Iris pigment epithelial cell (primary cell): ENCODE measurements around the gene BOLA3.
A peak's percentile ranks its signal among the peaks of the same experiment; 100 is the strongest.
"Not testable (repeated sequence)": the region's sequence is repeated elsewhere in the genome, so short reads cannot be mapped to it uniquely, and the experiment has no call there.

Source experiments
- DNase-seq: peaks from one replicate; pipeline ENCODE4 v3.0.0-alpha.2; 2011; ENCODE audit warnings: low read depth

The BOLA3 gene

GRCh38 chr2:74101574-74102300 lies 46.0 kb downstream of the BOLA3 start:
- DNase-seq, result no peak

DNA sequence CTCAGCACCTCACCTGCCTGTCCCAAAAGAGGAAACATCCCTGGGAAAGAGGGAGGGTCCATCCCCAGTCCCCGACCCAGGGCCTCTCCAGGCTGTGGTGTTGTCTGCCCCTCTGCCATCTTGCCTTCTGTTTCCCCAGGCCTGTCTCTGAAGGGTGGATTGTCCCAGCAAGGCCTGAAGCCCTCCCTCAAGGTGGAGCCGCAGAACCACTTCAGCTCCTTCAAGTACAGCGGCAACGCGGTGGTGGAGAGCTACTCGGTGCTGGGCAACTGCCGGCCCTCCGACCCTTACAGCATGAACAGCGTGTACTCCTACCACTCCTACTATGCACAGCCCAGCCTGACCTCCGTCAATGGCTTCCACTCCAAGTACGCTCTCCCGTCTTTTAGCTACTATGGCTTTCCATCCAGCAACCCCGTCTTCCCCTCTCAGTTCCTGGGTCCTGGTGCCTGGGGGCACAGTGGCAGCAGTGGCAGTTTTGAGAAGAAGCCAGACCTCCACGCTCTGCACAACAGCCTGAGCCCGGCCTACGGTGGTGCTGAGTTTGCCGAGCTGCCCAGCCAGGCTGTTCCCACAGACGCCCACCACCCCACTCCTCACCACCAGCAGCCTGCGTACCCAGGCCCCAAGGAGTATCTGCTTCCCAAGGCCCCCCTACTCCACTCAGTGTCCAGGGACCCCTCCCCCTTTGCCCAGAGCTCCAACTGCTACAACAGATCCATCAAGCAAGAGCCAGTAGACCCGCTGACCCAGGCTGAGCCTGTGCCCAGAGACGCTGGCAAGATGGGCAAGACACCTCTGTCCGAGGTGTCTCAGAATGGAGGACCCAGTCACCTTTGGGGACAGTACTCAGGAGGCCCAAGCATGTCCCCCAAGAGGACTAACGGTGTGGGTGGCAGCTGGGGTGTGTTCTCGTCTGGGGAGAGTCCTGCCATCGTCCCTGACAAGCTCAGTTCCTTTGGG lies 47.2 kb downstream of the BOLA3 start:
- DNase-seq, result no peak

GRCh38 chr2:74099835-74100234 lies 47.9 kb downstream of the BOLA3 start:
- no peak for DNase-seq

- no peak for DNase-seq
Observed at GRCh38 chr2:74099271-74099670, 48.4 kb downstream of the BOLA3 start.

DNA sequence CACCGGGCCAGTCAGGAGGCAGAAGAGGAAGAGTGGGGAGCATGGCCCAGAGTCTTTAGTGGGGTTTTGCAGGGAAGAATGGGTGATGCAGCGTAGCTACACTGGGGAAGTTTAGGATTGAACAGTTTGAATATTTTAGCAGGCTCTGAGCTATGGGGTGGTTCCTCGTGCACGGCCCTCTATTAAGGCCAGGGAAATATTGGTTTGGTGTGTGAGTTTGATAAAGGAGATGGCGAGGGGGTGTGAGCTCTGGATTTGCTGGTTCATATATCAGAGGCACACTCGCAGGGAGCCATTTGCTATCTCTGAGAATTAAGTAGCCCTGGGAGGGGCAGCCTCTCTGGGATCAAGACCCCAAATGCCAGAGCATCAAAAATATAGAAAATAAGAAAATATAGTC lies 50.1 kb downstream of the BOLA3 start:
- DNase-seq, result no peak

DNA sequence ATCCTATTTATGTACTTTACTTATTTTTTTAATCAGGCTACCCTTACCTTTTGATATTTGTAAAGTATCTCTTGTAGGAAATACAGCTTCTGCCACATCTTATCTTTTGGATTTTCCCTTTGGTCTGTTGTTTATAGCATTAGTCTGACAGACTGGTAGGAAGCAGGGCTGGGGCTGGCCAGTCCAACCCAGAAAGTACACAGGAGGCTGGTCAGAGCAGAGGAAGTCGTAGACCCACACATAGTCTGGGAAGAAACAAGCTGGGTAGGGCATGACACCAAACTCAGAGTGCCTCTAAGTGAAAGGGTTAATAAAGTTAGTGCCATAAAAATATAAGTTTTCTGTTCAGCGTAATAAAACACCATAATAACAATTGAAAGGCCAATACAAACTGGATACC lies 51.7 kb downstream of the BOLA3 start:
- no peak for DNase-seq

- DNase-seq, result no peak
Observed at GRCh38 chr2:74095632-74096031, 52.1 kb downstream of the BOLA3 start.

GRCh38 chr2:74094291-74094690 lies 53.4 kb downstream of the BOLA3 start:
- DNase-seq, result no peak

DNA sequence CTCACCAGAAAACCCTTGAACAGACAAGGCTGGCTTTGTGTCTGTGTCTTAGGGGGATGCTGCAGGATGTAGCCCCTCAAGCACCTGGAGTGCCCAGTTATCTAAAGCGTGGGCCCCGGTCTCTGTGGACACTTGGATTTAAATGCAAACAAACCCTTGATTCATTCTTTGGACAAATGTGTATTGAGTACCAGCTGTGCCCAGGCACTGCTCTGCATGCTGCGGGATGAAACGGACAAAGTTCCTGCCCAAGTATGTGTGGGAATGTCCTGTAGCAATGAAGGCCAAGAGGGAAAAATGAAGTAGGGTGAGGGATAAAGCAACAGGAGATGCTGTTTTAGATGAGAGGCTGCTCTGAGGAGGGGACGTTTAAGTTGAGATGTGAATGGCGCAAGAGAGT lies 53.9 kb downstream of the BOLA3 start:
- DNase-seq, result no peak

DNA sequence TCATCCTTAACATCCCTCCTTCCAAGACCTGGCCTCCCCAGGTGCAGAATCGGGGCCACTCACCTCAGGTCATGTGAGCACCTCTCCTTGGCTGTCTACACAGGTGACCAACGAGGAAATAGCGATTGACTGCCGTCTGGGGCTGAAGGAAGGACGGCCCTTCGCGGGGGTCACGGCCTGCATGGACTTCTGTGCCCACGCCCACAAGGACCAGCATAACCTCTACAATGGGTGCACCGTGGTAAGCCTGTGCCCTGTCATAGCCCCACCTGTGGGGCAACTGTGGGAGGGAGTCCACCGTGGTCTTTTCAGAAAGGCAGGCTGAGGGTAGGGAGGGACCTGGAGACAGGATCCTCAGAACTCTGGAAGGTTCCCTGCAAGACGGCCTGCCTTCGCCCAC lies 54.3 kb downstream of the BOLA3 start:
- DNase-seq, result no peak

- peak; percentile 33 for DNase-seq
Observed at GRCh38 chr2:74092275-74092674, 55.4 kb downstream of the BOLA3 start.

DNA sequence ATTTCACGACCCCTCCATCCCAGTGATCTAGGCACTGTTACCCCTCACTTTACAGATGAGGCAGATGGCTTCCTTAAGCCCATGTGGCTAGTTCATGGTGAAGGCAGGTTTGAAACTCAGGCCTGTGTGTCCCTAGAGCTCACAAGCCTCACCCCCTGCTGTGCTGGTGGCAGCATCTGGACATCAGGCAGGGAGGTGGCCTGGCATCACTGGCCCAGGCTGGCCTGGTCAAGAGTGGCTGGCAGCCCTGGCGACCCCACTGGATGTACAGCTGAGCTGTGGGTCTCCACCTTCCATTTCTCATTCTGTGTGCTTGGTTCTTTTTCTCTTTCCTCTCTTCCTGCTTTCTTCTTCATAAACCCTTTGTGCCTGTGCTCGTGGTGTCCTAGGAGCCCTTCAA lies 56.3 kb downstream of the BOLA3 start:
- DNase-seq, result no peak

DNA sequence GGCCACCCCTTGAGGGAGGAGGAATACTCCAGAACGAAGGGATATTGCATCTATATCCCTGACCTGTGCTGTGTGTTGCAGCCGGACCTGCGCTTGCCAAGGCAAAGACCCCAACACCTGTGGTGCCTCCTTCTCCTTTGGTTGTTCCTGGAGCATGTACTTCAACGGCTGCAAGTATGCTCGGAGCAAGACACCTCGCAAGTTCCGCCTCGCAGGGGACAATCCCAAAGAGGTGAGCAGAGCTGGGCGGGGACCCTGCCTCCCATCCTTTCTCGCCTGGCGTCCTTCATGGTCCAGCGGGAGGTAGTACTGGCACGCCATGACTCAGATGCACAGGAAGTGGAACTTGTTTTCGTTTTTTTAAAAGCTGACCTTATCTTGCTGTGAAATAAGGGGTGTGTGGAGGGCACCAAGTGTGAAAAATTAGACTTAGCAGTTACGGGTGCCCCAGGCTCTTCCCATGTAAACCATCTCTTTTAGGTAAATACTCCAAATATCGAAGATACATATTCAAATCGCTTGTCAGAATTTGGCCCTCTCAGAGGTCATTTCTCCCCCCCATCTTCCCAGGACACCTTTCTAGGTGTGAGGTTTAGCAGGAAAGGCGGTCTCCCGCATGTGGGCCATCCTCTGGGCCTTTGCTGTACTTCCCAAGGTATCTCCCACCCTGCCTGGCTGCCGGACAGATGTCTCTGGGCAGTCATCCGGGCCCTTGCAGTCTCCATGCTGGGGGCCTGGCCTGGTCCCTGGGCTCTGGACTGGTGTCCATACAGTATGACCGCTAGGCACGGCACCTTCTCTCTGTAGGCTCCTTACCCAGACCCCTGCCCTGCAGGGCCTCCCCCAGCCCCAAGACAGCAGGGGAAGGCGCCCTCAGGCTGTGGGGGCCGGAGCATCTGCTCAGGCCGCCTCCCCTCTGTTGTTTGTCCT lies 57.6 kb downstream of the BOLA3 start:
- DNase-seq, result no peak

DNA sequence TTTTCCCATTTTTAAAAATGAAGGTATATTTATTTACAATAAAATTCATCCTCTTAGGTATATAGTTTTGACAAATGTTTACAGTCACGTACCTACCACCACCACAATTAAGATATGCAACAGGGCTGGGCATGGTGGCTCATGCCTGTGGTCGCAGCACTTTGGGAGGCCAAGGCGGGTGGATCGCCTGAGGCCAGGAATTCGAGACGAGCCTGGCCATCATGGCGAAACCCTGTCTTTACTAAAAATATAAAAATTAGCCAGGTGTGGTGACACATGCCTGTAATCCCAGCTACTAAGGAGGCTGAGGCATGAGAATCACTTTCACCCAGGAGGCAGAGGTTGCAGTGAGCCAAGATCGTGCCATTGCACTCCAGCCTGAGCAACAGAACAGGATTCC lies 59.0 kb downstream of the BOLA3 start:
- not testable (repeated sequence) for DNase-seq

- DNase-seq, result no peak
Observed at GRCh38 chr2:74087696-74088095, 60.0 kb downstream of the BOLA3 start.

DNA sequence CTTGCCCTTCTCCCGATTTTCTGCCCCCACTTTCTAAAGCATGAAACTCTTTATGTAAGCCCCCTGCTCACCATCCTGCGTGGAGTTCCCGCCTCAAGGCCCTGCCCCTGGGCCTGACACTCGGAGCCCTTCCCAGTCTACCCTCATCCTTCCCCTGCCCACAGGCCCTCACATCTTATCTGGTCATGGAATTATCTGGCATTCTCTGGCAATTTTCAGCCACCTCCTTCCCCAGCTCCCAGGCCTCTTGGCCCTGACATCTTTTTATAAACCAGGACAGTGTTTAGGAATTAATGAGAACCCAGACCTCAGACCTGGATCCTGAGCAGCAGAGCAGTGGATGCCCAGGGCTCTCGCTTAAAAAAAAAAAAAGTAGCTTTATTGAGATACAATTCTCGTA lies 61.7 kb downstream of the BOLA3 start:
- DNase-seq, result no peak
